ENCODE data around the gene CNGA3. TPM values are rescaled to one million over a fixed set of nuclear protein-coding genes. Genes with fewer than 3 reads are reported as not detected.

Gene CNGA3
- total RNA-seq, 2 experiments from 2014 or later, result not detected

DNA sequence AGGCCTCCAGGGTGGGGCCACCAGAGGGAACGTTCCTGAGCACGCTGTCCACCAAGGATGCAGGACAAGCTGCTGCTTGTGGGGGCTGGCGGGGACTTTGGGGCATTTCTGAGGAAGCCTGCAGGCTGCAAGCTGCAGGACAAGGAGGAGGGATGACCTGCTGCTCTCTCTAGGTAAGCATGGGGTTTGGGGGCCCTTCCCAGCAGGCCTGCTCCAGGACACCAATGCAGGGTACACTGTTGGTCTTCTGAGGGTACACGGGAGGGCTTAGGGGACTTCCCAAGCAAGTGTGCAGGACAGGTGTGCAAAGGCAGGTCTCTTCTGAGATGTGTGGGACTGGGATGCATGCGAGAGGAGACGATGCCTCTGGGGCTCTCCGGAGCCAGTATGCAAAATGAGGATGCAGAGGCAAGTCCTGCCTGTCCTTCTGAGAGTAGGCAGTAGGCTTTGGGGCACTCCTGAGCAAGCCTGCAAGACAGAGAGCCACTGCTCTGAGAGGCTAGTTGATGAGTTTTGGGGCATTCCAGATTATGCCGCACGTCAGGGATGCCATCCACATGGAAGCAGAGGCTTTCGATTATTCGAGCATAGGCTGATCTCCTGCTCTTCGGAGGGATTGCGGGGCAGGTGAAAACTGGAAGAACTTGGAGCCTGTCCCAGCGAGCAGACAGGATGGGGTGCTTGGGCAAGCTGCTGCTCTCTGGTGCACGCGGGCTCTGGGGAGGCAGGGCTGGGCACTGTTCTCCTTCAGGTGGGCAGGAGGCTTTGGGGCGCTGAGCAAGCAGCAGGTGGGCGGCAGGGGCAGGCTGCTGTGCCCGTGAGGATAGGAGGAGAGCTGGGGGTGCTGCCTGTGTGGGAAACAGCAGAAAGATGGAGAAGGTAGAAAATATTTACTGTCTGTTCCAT is 44.6 kb downstream of the CNGA3 start:
- intact Hi-C loops (cut with micrococcal nuclease; ENCODE audit: unreplicated experiment), result no loop called here
- no peaks in the 10 kb centered on the region for H4K20me1 ChIP-seq (ENCODE audit: insufficient read depth, low read length)
- H3K4me2 ChIP-seq (ENCODE audit: low read length), result no peak overlapping the region
- H3K79me2 ChIP-seq (ENCODE audit: insufficient read depth, low read depth, low read length), result no peaks in the 10 kb centered on the region
- CTCF ChIA-PET (ENCODE audit: unreplicated experiment), result no interaction called here
- no peaks in the 10 kb centered on the region for H3K9me2 ChIP-seq (ENCODE audit: insufficient read depth, low read length)
- BruUV-seq (replicated peaks), result no TSS peak
- H3K36me3 ChIP-seq (ENCODE audit: insufficient read depth, low read length), result no peaks in the 10 kb centered on the region
- DNase-seq (ENCODE audit: low spot score), result no peak
- TF ChIP-seq CTCF (conservative IDR thresholded peaks at IDR 0.05; ENCODE audit: low read length) (no peak), EZH2phosphoT487 (IDR thresholded peaks at IDR 0.05; ENCODE audit: borderline replicate concordance, low read depth, low read length) (no peak)
- H3K27ac ChIP-seq (ENCODE audit: low read depth, low read length, poor library complexity, severe bottlenecking), result no peak overlapping the region
- no peak overlapping the region for H2AFZ ChIP-seq (ENCODE audit: low read length)
- H3K4me3 ChIP-seq (ENCODE audit: low read depth, low read length, poor library complexity, severe bottlenecking), result no peak overlapping the region
- H3K9me3 ChIP-seq (ENCODE audit: low read length), result no peaks in the 10 kb centered on the region
- no peaks in the 10 kb centered on the region for H3K4me1 ChIP-seq (ENCODE audit: insufficient read depth, low read length, poor library complexity, severe bottlenecking)
- POLR2A ChIA-PET, result no interaction called here

DNA sequence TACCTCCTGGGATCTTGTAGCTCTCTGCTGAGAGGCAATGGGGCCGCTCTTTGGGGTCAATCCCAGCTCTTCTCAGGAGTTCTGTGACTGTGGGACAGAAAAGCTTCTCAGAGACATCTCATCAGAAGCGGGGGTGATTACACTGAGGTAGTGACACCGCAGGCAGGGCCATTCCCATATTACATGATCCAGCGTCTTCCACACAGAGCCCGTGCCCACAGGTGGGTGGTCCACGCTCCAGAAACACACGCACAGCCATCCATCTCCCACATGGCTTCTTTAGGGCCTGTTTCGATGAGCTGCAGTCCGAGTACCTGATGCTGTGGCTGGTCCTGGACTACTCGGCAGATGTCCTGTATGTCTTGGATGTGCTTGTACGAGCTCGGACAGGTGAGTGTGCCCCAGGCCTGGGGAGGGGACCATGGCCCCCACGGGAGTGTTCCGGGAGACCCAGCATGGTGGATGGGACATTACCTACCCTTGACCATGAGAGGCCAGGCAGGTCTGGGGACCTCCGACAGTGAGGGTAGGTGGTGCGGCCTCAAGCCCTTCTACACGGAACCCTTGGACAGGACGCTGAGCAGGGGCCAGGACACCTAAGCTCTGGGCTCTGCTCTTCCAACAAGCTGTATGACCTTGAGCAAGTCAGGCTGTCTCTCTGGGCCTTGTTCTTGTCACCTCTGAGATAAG is 45.5 kb downstream of the CNGA3 start:
- ChIA-PET POLR2A (no interaction called here), CTCF (ENCODE audit: unreplicated experiment) (no interaction called here)
- no peak overlapping the region for H3K27ac ChIP-seq (ENCODE audit: low read depth, low read length, poor library complexity, severe bottlenecking)
- intact Hi-C loops (cut with micrococcal nuclease; ENCODE audit: unreplicated experiment), result no loop called here
- no peaks in the 10 kb centered on the region for H3K79me2 ChIP-seq (ENCODE audit: insufficient read depth, low read depth, low read length)
- no TSS peak for BruUV-seq (replicated peaks)
- H3K9me2 ChIP-seq (ENCODE audit: insufficient read depth, low read length), result no peaks in the 10 kb centered on the region
- no peaks in the 10 kb centered on the region for H3K4me1 ChIP-seq (ENCODE audit: insufficient read depth, low read length, poor library complexity, severe bottlenecking)
- no peak overlapping the region for H2AFZ ChIP-seq (ENCODE audit: low read length)
- H3K36me3 ChIP-seq (ENCODE audit: insufficient read depth, low read length), result no peaks in the 10 kb centered on the region
- TF ChIP-seq EZH2phosphoT487 (IDR thresholded peaks at IDR 0.05; ENCODE audit: borderline replicate concordance, low read depth, low read length) (no peak), CTCF (conservative IDR thresholded peaks at IDR 0.05; ENCODE audit: low read length) (no peak)
- DNase-seq (ENCODE audit: low spot score), result no peak
- H3K4me3 ChIP-seq (ENCODE audit: low read depth, low read length, poor library complexity, severe bottlenecking), result no peak overlapping the region
- H3K4me2 ChIP-seq (ENCODE audit: low read length), result no peak overlapping the region
- no peaks in the 10 kb centered on the region for H4K20me1 ChIP-seq (ENCODE audit: insufficient read depth, low read length)
- H3K9me3 ChIP-seq (ENCODE audit: low read length), result no peaks in the 10 kb centered on the region

DNA sequence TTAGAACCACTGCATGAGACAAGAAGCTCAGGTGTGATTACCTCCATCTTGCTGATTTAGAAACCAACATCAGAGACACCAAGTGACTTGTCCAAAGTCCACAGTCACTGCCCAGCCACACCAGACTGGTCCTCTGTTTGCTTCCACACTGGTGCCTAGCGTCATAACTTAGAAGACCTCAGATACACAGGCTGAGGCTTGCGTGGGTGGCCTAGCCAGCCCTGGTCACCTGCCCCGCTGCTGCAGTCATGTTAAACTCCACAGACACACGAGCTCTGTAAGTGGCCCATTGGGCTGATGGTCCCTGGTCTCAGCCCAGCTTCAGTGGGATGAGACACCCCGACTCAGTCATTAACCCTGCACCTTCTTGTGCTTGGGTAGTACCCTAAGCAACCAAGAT is 47.1 kb downstream of the CNGA3 start:
- no peak for DNase-seq (ENCODE audit: low spot score)
- Histone ChIP-seq H3K4me2 (ENCODE audit: low read length) (no peak overlapping the region), H3K9me2 (ENCODE audit: insufficient read depth, low read length) (no peaks in the 10 kb centered on the region), H4K20me1 (ENCODE audit: insufficient read depth, low read length) (no peaks in the 10 kb centered on the region), H3K4me1 (ENCODE audit: insufficient read depth, low read length, poor library complexity, severe bottlenecking) (no peaks in the 10 kb centered on the region), H3K9me3 (ENCODE audit: low read length) (no peaks in the 10 kb centered on the region), H2AFZ (ENCODE audit: low read length) (no peak overlapping the region), H3K27ac (ENCODE audit: low read depth, low read length, poor library complexity, severe bottlenecking) (no peak overlapping the region), H3K79me2 (ENCODE audit: insufficient read depth, low read depth, low read length) (no peaks in the 10 kb centered on the region), H3K36me3 (ENCODE audit: insufficient read depth, low read length) (no peaks in the 10 kb centered on the region), H3K4me3 (ENCODE audit: low read depth, low read length, poor library complexity, severe bottlenecking) (no peak overlapping the region)
- ChIA-PET CTCF (ENCODE audit: unreplicated experiment) (no interaction called here), POLR2A (no interaction called here)
- intact Hi-C loops (cut with micrococcal nuclease; ENCODE audit: unreplicated experiment), result no loop called here
- no TSS peak for BruUV-seq (replicated peaks)
- TF ChIP-seq CTCF (conservative IDR thresholded peaks at IDR 0.05; ENCODE audit: low read length), result no peak
- no peak for TF ChIP-seq EZH2phosphoT487 (IDR thresholded peaks at IDR 0.05; ENCODE audit: borderline replicate concordance, low read depth, low read length)

All from OCI-LY7 (cell line).